ENCODE results near the gene SET.

The SET gene

DNA sequence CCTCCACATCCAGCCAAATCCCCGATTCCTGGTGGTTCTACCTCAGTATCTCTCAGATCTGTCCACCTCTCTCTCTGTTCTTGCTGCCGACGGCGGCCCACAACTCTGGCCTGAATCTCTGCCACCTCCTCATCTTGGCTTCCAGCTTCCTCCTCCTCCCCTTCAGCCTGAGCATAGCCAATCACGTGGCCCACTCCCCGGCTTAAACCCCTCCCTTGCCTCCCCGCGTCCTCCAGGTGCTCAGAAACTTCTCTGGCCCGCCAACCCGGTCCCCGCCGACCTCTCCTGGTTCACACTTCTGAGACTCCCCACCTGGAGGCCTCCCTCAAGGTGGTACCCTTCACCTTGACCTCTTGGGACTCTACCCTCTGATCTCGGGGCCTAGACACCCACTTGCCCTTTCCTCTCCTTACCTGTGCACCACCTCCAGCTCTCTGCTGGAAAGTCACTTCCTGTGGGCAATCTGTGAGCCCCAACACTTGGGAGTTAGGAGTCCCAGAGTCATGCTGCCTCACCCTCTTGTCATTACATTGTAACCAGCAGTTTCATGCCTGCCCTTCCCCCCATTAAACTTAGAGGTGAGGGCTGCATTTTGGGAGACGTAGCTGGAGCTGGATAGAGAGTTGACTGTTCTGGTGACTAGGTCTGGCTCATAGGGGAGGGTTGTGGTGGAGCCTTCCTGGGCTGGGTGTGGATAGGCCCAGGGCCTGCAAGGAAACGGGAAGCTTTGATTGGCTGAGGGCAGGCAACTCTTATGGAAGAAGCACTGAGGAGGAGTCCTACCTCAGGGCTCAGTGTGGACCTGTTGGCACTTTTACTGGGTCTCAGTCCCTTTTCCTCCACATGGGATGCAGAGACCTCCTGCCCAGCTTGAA is 4.5 kb upstream of the SET start:
- ChIA-PET CTCF (interaction anchor here (0.6 to 1.4 kb wide), 3 partner anchors 11 to 17 kb away, joined by 3 to 4 read pairs (median 3); partner anchors contain the start of gene PKN3), POLR2A (interaction anchor here (0.6 to 1.9 kb wide), 18 partner anchors 9 to 347 kb away, joined by 3 to 21 read pairs (median 5); partner anchors contain the start of genes DYNC2I2 and PKN3)
- TF ChIP-seq ZNF384 (IDR thresholded peaks at IDR 0.05) (no peak), HDGF (IDR thresholded peaks at IDR 0.05; ENCODE audit: borderline replicate concordance) (no peak)
- peak; percentile 69 for DNase-seq (ENCODE audit: extremely low spot score)

DNA sequence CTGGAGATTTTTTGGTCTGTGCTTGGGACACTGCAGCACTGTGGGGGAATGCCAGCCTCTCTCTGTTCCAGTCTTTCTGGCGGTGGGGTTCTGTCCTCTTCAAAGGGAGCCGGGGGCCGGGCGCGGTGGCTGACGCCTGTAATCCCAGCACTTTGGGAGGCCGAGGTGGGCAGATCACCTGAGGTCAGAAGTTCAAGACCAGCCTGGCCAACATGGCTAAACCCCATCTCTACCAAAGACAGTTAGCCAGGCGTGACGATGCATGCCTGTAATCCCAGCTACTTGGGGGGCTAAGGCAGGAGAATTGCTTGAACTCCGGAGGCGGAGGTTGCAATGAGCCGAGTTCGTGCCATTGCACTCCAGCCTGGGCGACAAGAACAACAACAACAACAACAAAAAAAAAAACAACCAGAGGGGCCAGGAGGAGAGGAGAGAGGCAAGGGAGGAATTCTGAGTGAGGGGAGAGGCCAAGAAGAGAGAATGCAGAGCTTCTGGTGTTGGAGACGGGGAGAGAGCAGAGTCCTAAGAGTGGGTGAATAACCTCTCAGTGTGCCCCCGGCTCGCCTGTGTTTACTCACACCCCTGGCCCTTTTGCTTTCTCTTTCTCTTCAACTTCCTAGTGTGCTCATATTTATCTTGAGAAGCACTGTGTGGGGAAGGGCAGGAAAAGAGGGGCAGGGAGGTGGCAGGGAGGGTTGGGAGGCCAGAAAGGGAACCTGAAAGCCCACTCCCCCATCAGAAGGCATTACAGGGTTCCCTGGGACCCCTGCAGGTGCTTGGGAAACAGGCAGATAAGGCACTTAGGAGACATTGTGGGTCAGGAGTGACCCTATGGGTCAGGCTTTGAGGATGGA is 3.2 kb upstream of the SET start:
- CTCF ChIA-PET, result interaction anchor here (0.9 to 1.4 kb wide), 2 partner anchors 10 to 16 kb away, joined by 3 to 4 read pairs; partner anchors contain the start of gene PKN3
- POLR2A ChIA-PET, result no interaction called here
- DNase-seq (ENCODE audit: extremely low spot score), result no peak
- no peak for TF ChIP-seq FOXM1 (IDR thresholded peaks at IDR 0.05; ENCODE audit: borderline replicate concordance)
- no peak for TF ChIP-seq ZNF384 (IDR thresholded peaks at IDR 0.05)
- TF ChIP-seq BHLHE40 (IDR thresholded peaks at IDR 0.05; ENCODE audit: borderline replicate concordance), result no peak
- TF ChIP-seq, protein P1, sequence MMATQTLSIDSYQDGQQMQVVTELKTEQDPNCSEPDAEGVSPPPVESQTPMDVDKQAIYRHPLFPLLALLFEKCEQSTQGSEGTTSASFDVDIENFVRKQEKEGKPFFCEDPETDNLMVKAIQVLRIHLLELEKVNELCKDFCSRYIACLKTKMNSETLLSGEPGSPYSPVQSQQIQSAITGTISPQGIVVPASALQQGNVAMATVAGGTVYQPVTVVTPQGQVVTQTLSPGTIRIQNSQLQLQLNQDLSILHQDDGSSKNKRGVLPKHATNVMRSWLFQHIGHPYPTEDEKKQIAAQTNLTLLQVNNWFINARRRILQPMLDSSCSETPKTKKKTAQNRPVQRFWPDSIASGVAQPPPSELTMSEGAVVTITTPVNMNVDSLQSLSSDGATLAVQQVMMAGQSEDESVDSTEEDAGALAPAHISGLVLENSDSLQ (IDR thresholded peaks at IDR 0.05), result no peak
- no peak for TF ChIP-seq ELF4 (IDR thresholded peaks at IDR 0.05)
- no peak for TF ChIP-seq HDGF (IDR thresholded peaks at IDR 0.05; ENCODE audit: borderline replicate concordance)

- no peak for DNase-seq (ENCODE audit: extremely low spot score)
- ChIA-PET CTCF (no interaction called here), POLR2A (interaction anchor here (1.0 to 3.1 kb wide), 2 partner anchors 33 to 394 kb away, joined by 3 to 10 read pairs; partner anchors contain the start of gene DOLPP1)
- TF ChIP-seq, protein P1 (IDR thresholded peaks at IDR 0.05), result 0 out of 2 replicates have a peak, but pooled peaks have one; percentile 3
- TF ChIP-seq FOXK2 (IDR thresholded peaks at IDR 0.05) (no peak), ARNT (IDR thresholded peaks at IDR 0.05) (no peak), SP1 (IDR thresholded peaks at IDR 0.05) (no peak), ZNF384 (IDR thresholded peaks at IDR 0.05) (peak; percentile 82), FOXM1 (IDR thresholded peaks at IDR 0.05; ENCODE audit: borderline replicate concordance) (no peak), HDGF (IDR thresholded peaks at IDR 0.05; ENCODE audit: borderline replicate concordance) (no peak)
Measured at GRCh38 chr9:128687453-128687852, 1.6 kb upstream of the SET start.

DNA sequence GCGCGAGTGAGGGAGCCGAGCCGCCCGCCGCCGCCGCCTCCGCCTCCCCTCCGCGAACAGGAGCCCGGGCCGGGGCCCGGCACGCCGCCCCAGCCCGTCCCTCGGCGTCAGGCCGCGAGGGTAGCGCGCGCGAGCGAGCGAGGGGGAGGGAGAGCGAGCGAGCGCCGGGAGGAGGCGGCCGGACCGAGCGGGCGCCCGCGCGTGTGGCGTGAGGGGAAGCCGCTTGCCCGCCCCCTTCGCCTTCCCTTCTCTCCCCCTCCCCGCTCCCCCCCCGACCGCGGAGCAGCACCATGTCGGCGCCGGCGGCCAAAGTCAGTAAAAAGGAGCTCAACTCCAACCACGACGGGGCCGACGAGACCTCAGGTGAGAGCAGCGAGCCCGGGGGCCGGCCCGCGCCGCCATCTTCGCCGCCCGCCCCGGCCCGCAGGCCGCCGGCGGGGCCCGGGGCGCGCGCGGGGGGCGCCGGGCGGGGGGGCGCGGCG is 312 bp downstream of the SET start:
- TF ChIP-seq ARNT (IDR thresholded peaks at IDR 0.05), result no peak
- TF ChIP-seq CTBP1 (IDR thresholded peaks at IDR 0.05; ENCODE audit: borderline replicate concordance), result no peak
- no peak for TF ChIP-seq FOXM1 (IDR thresholded peaks at IDR 0.05; ENCODE audit: borderline replicate concordance)
- no peak for TF ChIP-seq NFRKB (IDR thresholded peaks at IDR 0.05)
- no peak for TF ChIP-seq FOXK2 (IDR thresholded peaks at IDR 0.05)
- no peak for TF ChIP-seq FOXA1 (IDR thresholded peaks at IDR 0.05)
- no peak for TF ChIP-seq TARDBP (IDR thresholded peaks at IDR 0.05)
- no peak for TF ChIP-seq L3MBTL2 (conservative IDR thresholded peaks at IDR 0.05)
- TF ChIP-seq, protein P1 (IDR thresholded peaks at IDR 0.05), result no peak
- no peak for TF ChIP-seq ELF4 (IDR thresholded peaks at IDR 0.05)
- TF ChIP-seq BHLHE40 (IDR thresholded peaks at IDR 0.05; ENCODE audit: borderline replicate concordance), result no peak
- no peak for TF ChIP-seq HDGF (IDR thresholded peaks at IDR 0.05; ENCODE audit: borderline replicate concordance)
- no peak for TF ChIP-seq SP1 (IDR thresholded peaks at IDR 0.05)
- TF ChIP-seq SUZ12 (IDR thresholded peaks at IDR 0.05), result no peak
- TF ChIP-seq LEF1 (IDR thresholded peaks at IDR 0.05; ENCODE audit: borderline replicate concordance), result no peak
- TF ChIP-seq ZNF384 (IDR thresholded peaks at IDR 0.05), result no peak
- CTCF ChIA-PET, result interaction anchor here (0.5 to 2.5 kb wide), 2 partner anchors 13 to 106 kb away, joined by 3 to 9 read pairs; partner anchors contain the start of gene PKN3
- DNase-seq (ENCODE audit: extremely low spot score), result peak; percentile 33
- POLR2A ChIA-PET, result interaction anchor here (0.7 to 3.1 kb wide), 15 partner anchors 8 to 204 kb away, joined by 3 to 10 read pairs (median 4); partner anchors contain the start of genes DYNC2I2, ENDOG, SPOUT1 and ZDHHC12

DNA sequence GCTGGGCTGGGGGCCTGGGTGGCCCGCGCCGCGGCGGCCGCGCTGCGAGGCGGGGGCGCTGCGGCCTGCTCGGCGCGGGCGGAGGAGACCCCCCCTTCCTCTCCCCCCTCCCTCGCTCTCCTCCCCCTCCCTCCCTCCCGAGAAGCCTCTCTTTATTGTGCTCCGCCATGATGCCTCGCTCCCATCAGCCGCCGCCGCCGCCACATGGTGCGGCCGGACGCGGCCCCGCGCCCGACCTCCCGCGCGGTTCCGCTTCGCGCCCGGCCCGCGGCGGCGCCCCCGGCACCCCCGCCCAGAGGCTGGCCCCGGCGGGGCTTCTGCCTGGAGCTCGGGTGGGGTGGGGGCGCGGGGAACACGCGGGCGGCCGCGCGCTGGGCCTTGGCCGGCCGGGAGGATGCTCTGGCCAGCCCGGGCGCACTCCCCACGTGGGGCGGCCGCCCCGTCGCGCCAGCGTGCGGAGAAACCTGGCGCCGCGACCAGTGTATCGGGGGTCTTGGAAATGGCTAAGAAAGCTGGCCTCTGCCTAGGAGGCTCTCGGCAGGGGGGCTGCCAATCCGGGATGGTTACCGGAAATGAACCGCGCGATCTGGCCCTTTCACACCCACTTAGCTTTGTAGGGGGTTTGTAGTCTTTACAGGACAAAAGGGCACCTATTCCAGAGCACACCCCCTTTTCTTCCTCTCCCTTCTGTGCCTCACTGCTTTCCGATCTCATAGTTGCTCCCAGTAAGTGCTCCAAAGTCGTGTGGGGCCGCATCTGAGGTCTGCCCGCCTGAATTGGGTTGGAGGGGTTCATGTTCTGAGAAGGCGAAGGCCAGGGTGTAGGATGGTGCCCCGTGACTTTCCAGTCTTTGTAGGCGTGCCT is 1.0 kb downstream of the SET start:
- TF ChIP-seq HDGF (IDR thresholded peaks at IDR 0.05; ENCODE audit: borderline replicate concordance), result no peak
- no peak for TF ChIP-seq LEF1 (IDR thresholded peaks at IDR 0.05; ENCODE audit: borderline replicate concordance)
- TF ChIP-seq NFRKB (IDR thresholded peaks at IDR 0.05), result no peak
- no peak for TF ChIP-seq L3MBTL2 (conservative IDR thresholded peaks at IDR 0.05)
- TF ChIP-seq, protein P1 (IDR thresholded peaks at IDR 0.05), result no peak
- no peak for TF ChIP-seq FOXK2 (IDR thresholded peaks at IDR 0.05)
- no peak for TF ChIP-seq ZNF384 (IDR thresholded peaks at IDR 0.05)
- no peak for TF ChIP-seq CTBP1 (IDR thresholded peaks at IDR 0.05; ENCODE audit: borderline replicate concordance)
- no peak for TF ChIP-seq SUZ12 (IDR thresholded peaks at IDR 0.05)
- no peak for TF ChIP-seq ELF4 (IDR thresholded peaks at IDR 0.05)
- no peak for TF ChIP-seq BHLHE40 (IDR thresholded peaks at IDR 0.05; ENCODE audit: borderline replicate concordance)
- TF ChIP-seq FOXM1 (IDR thresholded peaks at IDR 0.05; ENCODE audit: borderline replicate concordance), result no peak
- TF ChIP-seq TARDBP (IDR thresholded peaks at IDR 0.05), result no peak
- no peak for TF ChIP-seq FOXA1 (IDR thresholded peaks at IDR 0.05)
- TF ChIP-seq ARNT (IDR thresholded peaks at IDR 0.05), result no peak
- no peak for TF ChIP-seq SP1 (IDR thresholded peaks at IDR 0.05)
- DNase-seq (ENCODE audit: extremely low spot score), result peak; percentile 76
- POLR2A ChIA-PET, result interaction anchor here (0.8 to 3.1 kb wide), 13 partner anchors 8 to 205 kb away, joined by 3 to 10 read pairs (median 4); partner anchors contain the start of genes DYNC2I2, ENDOG, SPOUT1 and ZDHHC12
- CTCF ChIA-PET, result interaction anchor here (2.5 kb wide), 1 partner anchor 12 kb away, joined by 9 read pairs; the partner anchor contains the start of gene PKN3

All from HEK293T (cell line).